Uterus (tissue), 2 donors: ENCODE results near the gene TRABD2B.

Source experiments
- POLR2A ChIP-seq, 2 donors: fragments of 450-650 bp; IDR thresholded peaks; one replicate each; pipeline ENCODE4 v1.6.1; 2016; ENCODE audit warnings: antibody characterized with exemption in 2 of 2, mild to moderate bottlenecking in 1 of 2, moderate library complexity in 1 of 2
- TF ChIP-seq, protein P1 (sequence below), 4 experiments: fragments of 200-600 bp in 2 of 4; fragments of 450-650 bp in 2 of 4; sonication (generic) in 2 of 4; IDR thresholded peaks; one replicate each; pipeline ENCODE4 v1.5.1; 2016 to 2019; ENCODE audit warnings: antibody characterized with exemption in 4 of 4, mild to moderate bottlenecking in 2 of 4, moderate library complexity in 1 of 4

- TF ChIP-seq, protein P1, sequence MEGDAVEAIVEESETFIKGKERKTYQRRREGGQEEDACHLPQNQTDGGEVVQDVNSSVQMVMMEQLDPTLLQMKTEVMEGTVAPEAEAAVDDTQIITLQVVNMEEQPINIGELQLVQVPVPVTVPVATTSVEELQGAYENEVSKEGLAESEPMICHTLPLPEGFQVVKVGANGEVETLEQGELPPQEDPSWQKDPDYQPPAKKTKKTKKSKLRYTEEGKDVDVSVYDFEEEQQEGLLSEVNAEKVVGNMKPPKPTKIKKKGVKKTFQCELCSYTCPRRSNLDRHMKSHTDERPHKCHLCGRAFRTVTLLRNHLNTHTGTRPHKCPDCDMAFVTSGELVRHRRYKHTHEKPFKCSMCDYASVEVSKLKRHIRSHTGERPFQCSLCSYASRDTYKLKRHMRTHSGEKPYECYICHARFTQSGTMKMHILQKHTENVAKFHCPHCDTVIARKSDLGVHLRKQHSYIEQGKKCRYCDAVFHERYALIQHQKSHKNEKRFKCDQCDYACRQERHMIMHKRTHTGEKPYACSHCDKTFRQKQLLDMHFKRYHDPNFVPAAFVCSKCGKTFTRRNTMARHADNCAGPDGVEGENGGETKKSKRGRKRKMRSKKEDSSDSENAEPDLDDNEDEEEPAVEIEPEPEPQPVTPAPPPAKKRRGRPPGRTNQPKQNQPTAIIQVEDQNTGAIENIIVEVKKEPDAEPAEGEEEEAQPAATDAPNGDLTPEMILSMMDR (IDR thresholded peaks at IDR 0.05) = no peak
- TF ChIP-seq POLR2A (IDR thresholded peaks at IDR 0.05) = no peak
Measured at GRCh38 chr1:47830641-47831333, 166.4 kb downstream of the TRABD2B start.
